Measurements from ENCODE around the gene CCP110. TPM values are rescaled to one million over a fixed set of nuclear protein-coding genes. Genes with fewer than 3 reads are reported as not detected.

CCP110 gene
- total and polyA plus RNA-seq, 7 experiments from 2014 or later: 9.2 to 33.0 (median 18.1) TPM

DNA sequence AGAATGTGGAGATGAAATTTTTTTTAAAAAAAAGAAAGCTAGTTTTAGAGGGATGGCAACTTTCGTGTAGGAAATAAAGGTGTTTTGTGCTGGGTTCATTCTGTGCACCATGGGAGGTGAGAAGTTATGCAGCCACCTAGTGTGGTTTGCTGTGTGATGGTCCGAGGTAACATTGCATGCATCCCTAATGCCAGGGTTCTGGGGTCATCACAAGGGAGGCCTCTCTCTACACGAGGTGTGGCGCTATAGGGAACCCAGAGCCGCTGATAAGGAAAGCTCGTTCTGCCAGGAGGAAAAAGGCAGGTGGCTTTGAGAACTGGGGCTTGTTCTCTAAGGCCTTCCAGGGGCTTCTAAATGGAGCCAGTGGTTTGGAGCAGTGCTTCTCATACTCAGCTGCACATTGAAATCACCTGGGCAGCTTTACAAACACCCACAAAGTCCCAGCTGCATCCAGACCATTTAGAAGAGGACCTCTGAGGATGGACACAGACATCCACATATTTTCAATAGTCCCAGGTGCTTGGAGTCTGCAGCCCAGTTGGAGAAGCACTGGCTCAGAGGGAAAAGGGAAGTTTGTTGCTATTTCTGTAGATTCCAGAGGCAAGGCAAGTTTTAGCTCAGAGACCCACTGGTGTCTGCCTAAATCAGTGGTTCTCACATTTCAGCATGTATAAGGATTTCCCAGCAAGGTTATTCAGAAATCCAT, 75.2 kb downstream of the CCP110 start:
- no peaks in the 10 kb centered on the region for H3K27me3 Mint-ChIP-seq
- POLR2A ChIA-PET: interaction anchor here (0.6 kb wide), 1 partner anchor 8 kb away, joined by 4 read pairs; no protein-coding TSS in a partner anchor

DNA sequence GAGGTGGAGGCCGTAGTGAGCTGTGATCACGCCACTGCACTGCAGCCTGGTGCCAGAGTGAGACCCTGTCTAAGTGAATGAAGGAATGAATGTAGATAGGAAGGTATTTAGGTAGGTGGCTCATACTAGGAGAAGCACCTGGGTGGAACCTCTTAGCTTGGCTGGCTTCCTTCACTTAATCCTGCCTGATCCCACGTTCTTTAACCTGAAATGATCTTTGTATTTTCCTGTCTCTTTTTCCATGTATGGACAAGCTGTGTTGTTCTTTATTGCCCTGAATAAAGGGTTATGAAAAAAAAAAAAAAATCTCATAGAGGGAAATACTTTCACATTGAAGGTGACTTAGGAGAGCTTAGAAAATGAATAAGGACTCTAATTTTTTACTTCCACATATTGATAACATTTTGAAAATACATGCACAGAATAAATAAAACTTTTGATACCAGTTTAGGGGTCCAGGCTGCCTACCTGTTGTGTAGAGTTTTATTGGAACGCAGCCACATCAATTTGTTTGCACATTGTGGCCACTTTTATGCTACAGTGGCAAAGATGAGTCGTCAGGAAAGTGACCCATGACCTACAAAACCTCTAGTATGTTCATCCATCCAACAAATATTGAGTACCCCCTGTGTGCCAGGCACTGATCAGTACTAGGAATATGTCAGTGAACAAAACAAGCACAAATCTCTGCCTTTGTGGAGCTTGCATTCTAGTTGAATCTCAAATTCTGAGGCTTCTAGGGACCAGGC, 76.4 kb downstream of the CCP110 start:
- H3K27me3 ChIP-seq (ENCODE audit: control insufficient read depth in 2 of 2, insufficient read depth in 2 of 2, low read length in 2 of 2): no peaks in the 10 kb centered on the region
- POLR2A ChIA-PET: interaction anchor here (0.6 kb wide), 1 partner anchor 10 kb away, joined by 4 read pairs; no protein-coding TSS in a partner anchor
- peaks cover 0 to 3% (median 0%) of the 10 kb centered on the region in 7 donors for H3K4me1 Mint-ChIP-seq
- intact Hi-C loops (cut with micrococcal nuclease): no loop called here
- H3K4me3 Mint-ChIP-seq: no peak overlapping the region
- H3K27ac Mint-ChIP-seq: no peak overlapping the region
- H3K9me3 ChIP-seq (ENCODE audit: control insufficient read depth in 2 of 3, low read length in 3 of 3): peaks cover 0 to under 1% (median 0%) of the 10 kb centered on the region in 3 experiments
- DNase-seq (no peak), ATAC-seq (no peak)
- no peak overlapping the region for H3K27ac ChIP-seq (ENCODE audit: low read depth, low read length)
- no peaks in the 10 kb centered on the region for H3K4me1 ChIP-seq (ENCODE audit: control insufficient read depth in 2 of 2, insufficient read depth in 2 of 2, low read length in 2 of 2)
- no peak overlapping the region for H3K4me3 ChIP-seq (ENCODE audit: low read length)
- H3K36me3 ChIP-seq (ENCODE audit: control insufficient read depth in 2 of 3, insufficient read depth in 3 of 3, low read length in 3 of 3): peaks cover 0 to 19% (median 0%) of the 10 kb centered on the region in 3 experiments
- CTCF ChIA-PET: interaction anchor here (0.8 to 5.1 kb wide), 6 partner anchors 16 to 307 kb away, joined by 3 to 49 read pairs (median 5); partner anchors contain the start of genes GPRC5B and VPS35L
- H3K27me3 Mint-ChIP-seq: no peaks in the 10 kb centered on the region
- peaks cover 11 to 35% (median 17%) of the 10 kb centered on the region in 5 donors for H3K36me3 Mint-ChIP-seq
- H3K9me3 Mint-ChIP-seq: no peaks in the 10 kb centered on the region

More for the DNA sequence above, 75.2 kb downstream of the CCP110 start:
- Histone ChIP-seq H3K4me3 (ENCODE audit: low read length) (no peak overlapping the region), H3K36me3 (ENCODE audit: control insufficient read depth in 2 of 3, insufficient read depth in 3 of 3, low read length in 3 of 3) (peaks cover 0 to 24% (median 4%) of the 10 kb centered on the region in 3 experiments), H3K9me3 (ENCODE audit: control insufficient read depth in 2 of 3, low read length in 3 of 3) (no peaks in the 10 kb centered on the region), H3K27me3 (ENCODE audit: control insufficient read depth in 2 of 2, insufficient read depth in 2 of 2, low read length in 2 of 2) (no peaks in the 10 kb centered on the region), H3K4me1 (ENCODE audit: control insufficient read depth in 2 of 2, insufficient read depth in 2 of 2, low read length in 2 of 2) (no peaks in the 10 kb centered on the region), H3K27ac (ENCODE audit: low read depth, low read length) (no peak overlapping the region)
- Mint-ChIP-seq H3K4me1 (peaks cover 0 to 5% (median 0%) of the 10 kb centered on the region in 7 donors), H3K9me3 (no peaks in the 10 kb centered on the region), H3K4me3 (no peak overlapping the region), H3K36me3 (peaks cover 6 to 29% (median 10%) of the 10 kb centered on the region in 5 donors), H3K27ac (peak overlapping the region in 2 of 9 donors; percentile 19 to 58)
- intact Hi-C loops (cut with micrococcal nuclease): no loop called here
- CTCF ChIA-PET: interaction anchor here (0.6 to 5.1 kb wide), 10 partner anchors 12 to 308 kb away, joined by 3 to 49 read pairs (median 4); partner anchors contain the start of gene GPRC5B
- DNase-seq (no peak), ATAC-seq (no peak)

DNA sequence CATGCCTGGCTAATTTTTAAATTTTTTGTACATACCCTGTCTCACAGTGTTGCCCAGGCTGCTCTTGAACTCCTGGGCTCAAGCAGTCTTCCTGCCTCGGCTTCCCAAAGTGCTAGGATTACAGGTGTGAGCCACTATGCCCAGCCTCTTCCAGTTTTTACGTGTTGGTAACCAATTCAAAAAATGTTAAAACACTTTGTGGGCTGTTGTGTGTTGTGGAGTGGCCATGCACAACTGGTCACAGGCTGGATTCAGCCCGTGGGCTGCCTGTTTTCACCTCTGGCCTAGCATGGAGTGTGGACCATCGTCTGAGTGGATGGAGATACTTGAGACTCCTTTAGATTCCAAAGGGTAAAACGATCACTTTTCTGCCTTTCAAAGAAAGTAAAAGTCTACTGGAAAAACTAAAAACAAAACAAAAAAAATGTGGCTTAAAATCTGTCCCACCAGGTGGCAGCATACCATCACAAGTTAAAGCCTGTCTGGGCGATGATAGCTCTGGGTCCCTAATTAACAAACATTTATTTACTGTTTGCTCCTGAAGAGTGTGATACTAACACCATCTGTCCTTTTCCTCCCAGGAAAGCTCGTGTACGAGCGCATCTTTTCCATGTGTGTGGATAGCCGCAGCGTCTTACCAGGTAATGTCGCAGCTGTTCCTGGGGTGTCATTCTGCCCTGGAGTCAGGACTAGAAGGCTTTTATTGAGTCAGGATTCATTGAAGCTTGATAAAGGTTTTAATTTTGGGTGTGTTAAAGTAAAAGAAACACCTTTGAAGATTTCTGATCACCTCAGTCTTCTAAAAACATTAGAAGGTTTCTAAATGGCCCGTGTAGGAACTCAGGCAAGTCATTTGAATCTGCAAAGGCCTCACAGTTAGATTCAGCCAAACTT, 77.6 kb downstream of the CCP110 start:
- peaks cover 0 to 5% (median 0%) of the 10 kb centered on the region in 7 donors for H3K4me1 Mint-ChIP-seq
- peaks cover 0 to 11% (median 5%) of the 10 kb centered on the region in 11 donors for H3K9me3 Mint-ChIP-seq
- Histone ChIP-seq H3K36me3 (ENCODE audit: control insufficient read depth in 2 of 3, insufficient read depth in 3 of 3, low read length in 3 of 3) (peaks cover 0 to 26% (median 0%) of the 10 kb centered on the region in 3 experiments), H3K4me1 (ENCODE audit: control insufficient read depth in 2 of 2, insufficient read depth in 2 of 2, low read length in 2 of 2) (no peaks in the 10 kb centered on the region), H3K27ac (ENCODE audit: low read depth, low read length) (no peak overlapping the region), H3K9me3 (ENCODE audit: control insufficient read depth in 2 of 3, low read length in 3 of 3) (peaks cover 0 to 6% (median 4%) of the 10 kb centered on the region in 3 experiments), H3K4me3 (ENCODE audit: low read length) (no peak overlapping the region), H3K27me3 (ENCODE audit: control insufficient read depth in 2 of 2, insufficient read depth in 2 of 2, low read length in 2 of 2) (no peaks in the 10 kb centered on the region)
- peaks cover 21 to 41% (median 29%) of the 10 kb centered on the region in 5 donors for H3K36me3 Mint-ChIP-seq
- no peaks in the 10 kb centered on the region for H3K27me3 Mint-ChIP-seq
- DNase-seq: peak in 7 of 9 donors; percentile 20 to 60 (median 50)
- intact Hi-C loops (cut with micrococcal nuclease): loop anchor here (1.0 kb wide), 2 partner anchors 42 to 285 kb away; no protein-coding TSS in a partner anchor
- ChIA-PET CTCF (interaction anchor here (0.6 to 5.1 kb wide), 10 partner anchors 18 to 306 kb away, joined by 3 to 49 read pairs (median 4); partner anchors contain the start of genes GPRC5B and VPS35L), POLR2A (no interaction called here)
- ATAC-seq: peak; percentile 38
- peak overlapping the region in 3 of 9 donors; percentile 3 to 56 (median 29) for H3K27ac Mint-ChIP-seq
- H3K4me3 Mint-ChIP-seq: no peak overlapping the region

Other genes starting within 250 kb of the CCP110 start
- not detected for gene CLEC19A, start 238.2 kb upstream of the CCP110 start, total RNA-seq
- not detected for gene CLEC19A, start 238.2 kb upstream of the CCP110 start, polyA plus RNA-seq
- not detected for gene TMC5, start 106.1 kb upstream of the CCP110 start, total RNA-seq
- gene TMC5, start 106.1 kb upstream of the CCP110 start, polyA plus RNA-seq: not detected
- 10 to 100 TPM; 16.6 to 27.6 (median 18.8) TPM for gene GDE1, start 1.8 kb upstream of the CCP110 start, total RNA-seq
- 10 to 100 TPM; 21.1 to 25.7 TPM for gene GDE1, start 1.8 kb upstream of the CCP110 start, polyA plus RNA-seq
- 10 to 100 TPM; 38.6 to 51.1 (median 46.6) TPM for gene VPS35L, start 31.8 kb downstream of the CCP110 start, total RNA-seq
- 10 to 100 TPM; 45.6 to 52.0 TPM for gene VPS35L, start 31.8 kb downstream of the CCP110 start, polyA plus RNA-seq
- gene KNOP1, start 194.3 kb downstream of the CCP110 start, total RNA-seq: 10 to 100 TPM in 3 of 5 experiments, 1 to 10 TPM in 2; 6.4 to 20.6 (median 18.5) TPM
- gene KNOP1, start 194.3 kb downstream of the CCP110 start, polyA plus RNA-seq: 10 to 100 TPM in 1 of 2 donors, 1 to 10 TPM in 1; 9.8 to 13.4 TPM
- gene IQCK, start 194.3 kb downstream of the CCP110 start, total RNA-seq: 1 to 10 TPM in 4 of 5 experiments, under 1 TPM in 1; 0.48 to 4.1 (median 2.6) TPM
- 1 to 10 TPM; 3.5 to 5.0 TPM for gene IQCK, start 194.3 kb downstream of the CCP110 start, polyA plus RNA-seq